Mucosa of rectum (tissue), 2 donors: ENCODE results near the gene FRMD1.

ENCODE experiments used
- H3K27ac ChIP-seq, 2 donors: one replicate each; pipeline ENCODE4 v1.7.0; 2013; ENCODE audit warnings: inconsistent platforms in 2 of 2, low read depth in 2 of 2, low read length in 2 of 2
- H3K27me3 ChIP-seq, 2 donors: one replicate each; pipeline ENCODE4 v1.7.0; 2013; ENCODE audit warnings: low read length in 2 of 2; ENCODE audit not compliant: control insufficient read depth in 2 of 2, insufficient read depth in 2 of 2
- H3K36me3 ChIP-seq, 2 donors: one replicate each; pipeline ENCODE4 v1.7.0; 2013; ENCODE audit warnings: low read length in 2 of 2; ENCODE audit not compliant: control insufficient read depth in 2 of 2, insufficient read depth in 2 of 2
- H3K4me1 ChIP-seq, 2 donors: one replicate each; pipeline ENCODE4 v1.7.0; 2013; ENCODE audit warnings: low read length in 2 of 2, mild to moderate bottlenecking in 1 of 2; ENCODE audit not compliant: control insufficient read depth in 2 of 2, insufficient read depth in 2 of 2
- H3K4me3 ChIP-seq, 2 donors: one replicate each; pipeline ENCODE4 v1.7.0; 2013; ENCODE audit warnings: low read length in 2 of 2
- H3K9ac ChIP-seq, 2 donors: one replicate each; pipeline ENCODE4 v1.7.0; 2013; ENCODE audit warnings: low read length in 2 of 2, low read depth in 1 of 2, mild to moderate bottlenecking in 1 of 2
- H3K9me3 ChIP-seq, 2 donors: one replicate each; pipeline ENCODE4 v1.7.0; 2013; ENCODE audit warnings: low read length in 2 of 2; ENCODE audit not compliant: control insufficient read depth in 2 of 2
- donor health status: healthy.
- donor health status: Normal muscosa, but diverticular disease.

The FRMD1 gene

DNA sequence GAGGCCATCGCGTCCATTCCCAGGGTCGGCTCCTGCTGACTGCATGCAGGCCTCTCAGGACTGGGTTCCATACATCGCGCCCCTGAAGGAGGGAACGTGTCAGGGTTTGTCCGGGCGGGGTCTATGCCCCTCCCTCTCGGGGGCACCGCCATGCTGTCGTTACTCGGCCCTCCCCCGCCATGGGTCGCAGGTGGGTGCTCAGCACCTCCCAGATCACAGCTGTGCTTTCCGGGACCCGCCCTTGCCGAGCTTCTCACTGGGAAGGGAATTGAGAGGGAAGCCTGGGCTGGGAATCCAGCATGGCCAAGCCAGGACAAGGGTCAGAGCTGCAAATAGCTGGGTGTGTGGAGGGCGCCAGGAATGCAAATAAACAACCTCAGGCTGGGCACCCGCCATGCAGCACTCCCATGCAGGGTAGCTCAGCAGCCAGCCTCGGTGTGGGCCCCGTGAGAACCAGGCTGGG lies at the start of gene FRMD1:
TSS of gene FRMD1 (minus strand) at position 270 of the 463 bp plus-strand sequence. CDS start at position 152, 118 bp downstream.
- H3K27me3 ChIP-seq, result no peaks in the 10 kb centered on the region
- H3K4me3 ChIP-seq, result peak within 1 kb of the TSS; percentile 60 to 70
- H3K9me3 ChIP-seq, result no peaks in the 10 kb centered on the region
- H3K9ac ChIP-seq, result peak within 1 kb of the TSS; percentile 41 to 67
- H3K27ac ChIP-seq, result peak within 1 kb of the TSS; percentile 88
- peaks cover 24 to 44% of the 10 kb centered on the region in 2 donors for H3K4me1 ChIP-seq
- H3K36me3 ChIP-seq, result peaks cover 10 to 11% of the 10 kb centered on the region in 2 donors

DNA sequence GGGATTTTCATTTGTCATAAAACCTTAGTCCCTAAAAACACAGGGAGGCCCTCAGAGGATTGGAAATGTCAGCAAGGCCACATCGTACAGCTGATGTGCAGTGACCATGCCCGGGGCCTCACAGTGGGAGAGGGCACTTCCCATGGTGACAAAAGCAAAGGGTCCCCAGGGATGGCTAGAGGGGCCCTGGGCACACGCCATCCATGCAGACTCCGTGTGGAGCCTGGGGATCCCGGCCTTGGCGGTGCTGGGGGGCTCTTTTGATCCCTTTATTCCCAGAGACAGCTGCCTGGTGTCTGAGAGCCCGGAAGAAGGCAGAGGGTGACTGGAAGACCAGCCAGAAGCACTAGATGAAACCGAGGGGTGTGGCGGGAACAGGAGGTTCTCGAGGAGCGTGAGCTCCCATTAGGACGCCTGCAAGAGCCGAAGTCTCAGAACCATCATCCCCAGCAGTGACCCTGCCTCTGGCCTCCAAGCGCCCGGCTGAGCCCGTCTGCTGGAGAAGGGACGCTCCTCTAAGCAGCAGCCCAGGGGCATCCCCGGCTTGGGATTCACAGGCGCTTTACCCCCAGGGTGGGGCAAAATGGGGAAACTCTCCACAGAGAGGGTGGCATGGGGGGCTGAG lies 49.1 kb upstream of the FRMD1 start:
- Histone ChIP-seq H3K36me3 (no peaks in the 10 kb centered on the region), H3K27ac (no peak overlapping the region), H3K4me1 (no peaks in the 10 kb centered on the region), H3K27me3 (no peaks in the 10 kb centered on the region), H3K4me3 (no peak overlapping the region), H3K9me3 (no peaks in the 10 kb centered on the region), H3K9ac (no peak overlapping the region)

DNA sequence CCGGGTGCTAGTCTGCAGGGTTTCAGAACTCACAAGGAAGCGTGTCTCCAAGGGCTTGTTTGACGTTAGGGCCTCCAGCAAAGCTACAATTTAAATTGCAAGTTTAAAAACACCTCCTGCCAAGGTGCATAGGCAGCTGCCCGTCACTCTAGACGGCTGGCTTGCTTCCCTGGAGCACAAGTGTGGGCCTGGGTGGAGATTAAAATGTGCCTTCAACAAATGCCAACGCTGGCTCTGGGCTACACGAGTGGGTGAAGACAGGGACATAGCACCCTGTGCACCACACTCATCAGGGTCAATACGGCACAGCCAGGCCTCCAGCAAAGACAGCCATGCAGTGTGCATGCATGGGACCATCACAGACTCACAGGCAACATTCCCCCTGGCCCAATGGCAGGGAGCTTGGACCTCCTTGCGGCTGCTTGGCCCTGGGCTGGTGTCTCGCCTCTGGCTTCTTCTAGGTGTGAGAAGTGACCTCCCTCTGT lies 48.4 kb upstream of the FRMD1 start:
- H3K36me3 ChIP-seq, result no peaks in the 10 kb centered on the region
- H3K9ac ChIP-seq, result no peak overlapping the region

DNA sequence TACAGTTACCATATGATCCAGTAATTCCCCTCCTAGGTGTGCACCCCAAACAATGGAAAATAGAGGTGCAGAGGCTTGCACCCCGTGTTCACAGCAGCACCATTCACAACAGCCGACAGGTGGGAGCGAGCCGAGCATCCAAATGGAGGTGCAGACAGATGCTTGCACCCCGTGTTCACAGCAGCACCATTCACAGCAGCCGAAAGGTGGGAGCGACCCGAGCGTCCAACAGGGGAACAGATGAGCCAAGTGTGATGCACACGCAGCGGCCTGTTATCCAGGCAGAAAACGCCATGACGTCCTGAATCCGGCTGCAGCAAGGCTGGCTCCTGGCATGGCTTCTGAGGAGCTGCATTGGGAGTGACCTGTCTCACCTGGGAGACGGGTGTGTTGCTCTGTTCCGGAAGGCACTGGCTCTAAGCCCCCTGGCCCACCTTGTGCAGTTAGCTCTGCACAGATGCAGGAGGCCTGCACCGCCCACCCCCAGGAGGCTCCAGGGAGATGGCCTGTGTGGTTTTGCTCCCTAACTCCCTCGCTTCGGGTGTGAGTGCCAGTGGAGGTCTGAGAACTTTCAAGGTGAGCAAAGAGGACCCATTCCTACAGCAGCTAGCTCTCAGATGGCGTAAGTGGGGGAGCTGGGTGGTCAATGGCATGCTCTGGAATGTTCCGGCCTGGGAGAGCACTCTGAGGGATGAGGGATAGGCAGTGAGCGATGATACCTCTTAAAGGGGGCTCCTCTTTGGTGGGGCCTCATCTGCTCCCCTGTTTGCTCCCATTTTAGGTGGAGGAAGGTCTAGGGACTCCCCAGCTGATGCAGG lies 47.8 kb upstream of the FRMD1 start:
- Histone ChIP-seq H3K9ac (no peak overlapping the region), H3K4me1 (no peaks in the 10 kb centered on the region), H3K27me3 (no peaks in the 10 kb centered on the region), H3K27ac (no peak overlapping the region), H3K36me3 (no peaks in the 10 kb centered on the region), H3K4me3 (no peak overlapping the region), H3K9me3 (no peaks in the 10 kb centered on the region)

More for the DNA sequence above, 48.4 kb upstream of the FRMD1 start:
- no peaks in the 10 kb centered on the region for H3K27me3 ChIP-seq
- no peak overlapping the region for H3K4me3 ChIP-seq
- no peaks in the 10 kb centered on the region for H3K9me3 ChIP-seq
- H3K4me1 ChIP-seq, result no peaks in the 10 kb centered on the region
- H3K27ac ChIP-seq, result no peak overlapping the region

DNA sequence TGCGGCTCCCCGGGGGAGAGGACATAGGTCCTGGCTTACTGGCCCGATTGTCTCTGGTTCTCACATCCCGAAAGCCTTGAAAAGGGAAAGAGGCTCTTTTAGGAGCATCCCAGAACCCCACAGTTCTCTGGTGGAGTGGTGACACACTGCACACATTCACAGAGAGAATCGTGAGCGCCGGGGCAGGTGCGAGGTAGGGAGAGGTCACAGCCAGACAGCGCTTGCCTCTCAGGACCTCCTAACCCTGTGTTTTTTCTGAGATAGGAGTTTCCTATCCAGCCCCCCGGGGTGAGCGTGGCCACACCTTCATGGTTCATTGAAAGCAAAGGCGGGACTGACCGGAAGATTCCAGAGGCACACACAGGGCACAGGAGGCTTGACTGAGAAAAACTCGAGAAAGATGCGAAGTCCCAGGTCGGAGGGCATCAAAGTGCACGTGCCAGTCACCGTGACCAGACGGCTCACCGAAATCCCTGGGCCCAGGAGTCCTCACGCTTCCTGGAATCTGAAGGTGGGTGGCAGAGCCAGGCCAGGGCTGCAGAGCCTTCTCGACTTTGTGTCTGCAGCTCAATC lies 46.5 kb upstream of the FRMD1 start:
- H3K27me3 ChIP-seq, result no peaks in the 10 kb centered on the region
- H3K27ac ChIP-seq, result no peak overlapping the region
- no peak overlapping the region for H3K4me3 ChIP-seq
- no peaks in the 10 kb centered on the region for H3K4me1 ChIP-seq
- no peak overlapping the region for H3K9ac ChIP-seq
- H3K36me3 ChIP-seq, result no peaks in the 10 kb centered on the region
- no peaks in the 10 kb centered on the region for H3K9me3 ChIP-seq

DNA sequence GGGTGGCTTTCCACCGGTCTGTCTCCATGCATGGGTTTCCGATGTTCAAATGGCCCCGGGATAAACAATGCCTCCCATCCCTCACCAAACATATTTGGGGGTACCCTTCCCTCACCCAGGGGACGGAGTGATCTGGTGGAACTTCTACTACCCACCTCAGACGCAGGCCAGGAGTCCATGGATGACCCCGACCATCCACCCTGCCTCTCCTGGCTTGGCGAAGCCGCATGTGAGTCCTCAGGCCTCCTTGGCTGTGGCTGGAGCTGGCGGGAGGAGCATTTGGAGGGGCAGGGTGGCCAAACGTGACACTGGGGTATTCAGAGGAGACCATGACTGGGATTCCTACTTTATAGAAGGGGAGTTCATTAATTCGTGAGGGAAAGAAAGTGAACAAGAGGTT lies 45.9 kb upstream of the FRMD1 start:
- no peaks in the 10 kb centered on the region for H3K4me1 ChIP-seq
- H3K27ac ChIP-seq, result no peak overlapping the region
- no peaks in the 10 kb centered on the region for H3K27me3 ChIP-seq
- H3K9ac ChIP-seq, result no peak overlapping the region
- H3K36me3 ChIP-seq, result no peaks in the 10 kb centered on the region
- H3K9me3 ChIP-seq, result no peaks in the 10 kb centered on the region
- no peak overlapping the region for H3K4me3 ChIP-seq

DNA sequence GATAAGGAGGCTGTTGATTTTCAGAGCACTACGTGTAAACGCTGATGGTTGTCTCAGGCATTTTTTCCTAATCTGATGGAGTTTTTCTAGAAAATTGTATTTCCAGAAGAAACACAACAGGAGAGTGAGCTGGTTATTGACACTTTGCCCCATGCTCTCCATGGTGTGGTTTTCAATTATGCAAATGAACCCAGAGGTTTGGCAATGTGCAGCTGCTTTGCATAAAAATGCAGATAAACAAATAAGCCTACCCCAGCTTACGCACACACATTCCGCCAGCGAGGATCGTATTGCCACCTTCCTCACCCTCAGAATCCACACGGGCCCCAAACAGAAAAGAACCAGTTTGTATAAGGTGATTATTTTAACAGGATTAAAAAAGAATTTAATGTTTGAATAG lies 45.1 kb upstream of the FRMD1 start:
- Histone ChIP-seq H3K9me3 (no peaks in the 10 kb centered on the region), H3K27ac (no peak overlapping the region), H3K27me3 (no peaks in the 10 kb centered on the region), H3K9ac (no peak overlapping the region), H3K36me3 (no peaks in the 10 kb centered on the region), H3K4me1 (no peaks in the 10 kb centered on the region), H3K4me3 (no peak overlapping the region)

DNA sequence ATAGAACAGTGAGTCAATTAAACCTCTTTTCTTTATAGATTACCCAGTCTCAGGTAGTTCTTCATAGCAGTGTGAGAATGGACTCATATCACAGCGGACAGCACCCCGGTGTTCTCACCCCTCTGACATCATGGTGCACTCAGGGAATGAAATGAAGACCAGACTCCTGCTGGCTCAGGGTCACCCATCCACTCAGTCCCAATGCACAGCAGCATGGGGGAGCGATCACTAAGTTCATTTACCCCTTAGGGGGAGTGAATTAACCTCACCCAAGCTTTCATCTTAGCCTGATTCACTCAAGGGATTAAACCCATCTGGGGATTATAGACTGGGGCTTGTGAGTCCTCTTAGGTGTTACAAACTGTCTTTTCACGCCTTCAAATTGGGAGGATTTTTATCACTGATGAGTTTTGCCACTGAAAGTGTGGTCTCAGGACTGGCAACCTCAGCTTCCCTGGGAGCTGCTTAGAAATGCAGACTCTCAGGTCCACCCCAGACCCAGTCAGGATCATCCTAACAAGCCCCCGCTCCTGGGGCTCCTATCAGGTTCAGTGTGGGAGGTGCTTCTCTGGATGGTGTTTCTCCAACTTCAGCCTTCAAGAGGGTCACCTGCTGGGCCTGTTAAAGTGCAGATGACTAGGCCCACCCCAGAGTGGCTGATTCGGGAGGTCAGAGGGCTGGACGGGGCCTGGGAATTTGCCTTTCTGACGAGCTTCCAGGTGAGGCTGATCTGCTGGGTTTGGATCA lies 44.3 kb upstream of the FRMD1 start:
- Histone ChIP-seq H3K4me3 (no peak overlapping the region), H3K9ac (no peak overlapping the region), H3K27me3 (no peaks in the 10 kb centered on the region), H3K36me3 (no peaks in the 10 kb centered on the region), H3K4me1 (no peaks in the 10 kb centered on the region), H3K27ac (no peak overlapping the region), H3K9me3 (no peaks in the 10 kb centered on the region)

DNA sequence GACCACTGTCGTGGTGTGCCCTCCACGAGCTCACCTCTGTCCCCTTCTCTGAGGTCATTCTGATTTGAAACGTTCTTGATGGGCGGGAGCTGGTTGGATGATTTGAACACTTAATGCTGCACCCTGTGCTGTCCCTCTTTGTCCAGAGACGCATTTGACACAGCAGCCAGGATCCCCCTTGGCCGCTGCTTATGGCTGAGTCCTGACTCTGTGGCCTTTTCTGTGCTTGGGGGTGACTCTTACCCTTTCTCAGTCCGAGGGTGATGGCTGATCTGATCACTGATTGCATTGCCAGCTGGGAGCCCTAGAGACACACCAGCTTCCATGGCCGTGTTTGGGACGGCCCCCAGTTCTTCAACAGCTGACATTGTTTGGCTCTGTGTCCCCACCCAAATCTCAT lies 43.5 kb upstream of the FRMD1 start:
- no peaks in the 10 kb centered on the region for H3K9me3 ChIP-seq
- H3K27me3 ChIP-seq, result no peaks in the 10 kb centered on the region
- H3K4me3 ChIP-seq, result no peak overlapping the region
- no peaks in the 10 kb centered on the region for H3K36me3 ChIP-seq
- no peak overlapping the region for H3K9ac ChIP-seq
- no peaks in the 10 kb centered on the region for H3K4me1 ChIP-seq
- no peak overlapping the region for H3K27ac ChIP-seq
